Measurements from ENCODE around the gene MBP. TPM values are rescaled to one million over a fixed set of nuclear protein-coding genes. Genes with fewer than 3 reads are reported as not detected.

MBP gene
- total RNA-seq, 1 experiment from 2014 or later = not detected

- BruUV-seq (replicated peaks) = no TSS peak
- H3K36me3 ChIP-seq (ENCODE audit: insufficient read depth, low read length, poor library complexity, severe bottlenecking) = no peaks in the 10 kb centered on the region
- intact Hi-C loops (cut with micrococcal nuclease; ENCODE audit: unreplicated experiment) = no loop called here
- CTCF ChIA-PET = no interaction called here
- peaks cover 57% of the 10 kb centered on the region for H3K27me3 ChIP-seq (replicated peaks; ENCODE audit: insufficient read depth, low read depth, low read length, poor library complexity)
- POLR2A ChIA-PET (ENCODE audit: low non-redundant PET) = no interaction called here
- no peak for DNase-seq (ENCODE audit: low spot score)
- H3K27ac ChIP-seq (ENCODE audit: low read depth, low read length, poor library complexity, severe bottlenecking) = no peak overlapping the region
- TF ChIP-seq CTCF (conservative IDR thresholded peaks at IDR 0.05; ENCODE audit: low read depth, low read length) (no peak), EZH2 (IDR thresholded peaks at IDR 0.05; ENCODE audit: borderline replicate concordance, low read depth, low read length, poor library complexity, severe bottlenecking) (no peak)
- no peaks in the 10 kb centered on the region for H3K9me3 ChIP-seq (ENCODE audit: low read depth, low read length, poor library complexity, severe bottlenecking)
- H3K4me3 ChIP-seq (ENCODE audit: low read depth, low read length, poor library complexity, severe bottlenecking) = no peak overlapping the region
- H3K4me1 ChIP-seq (ENCODE audit: insufficient read depth, low read length, poor library complexity, severe bottlenecking) = peaks cover 4% of the 10 kb centered on the region
Measured at GRCh38 chr18:77133835-77134496, 1.4 kb upstream of the MBP start.

GRCh38 chr18:77133051-77133834 is 660 bp upstream of the MBP start:
- CTCF ChIA-PET = no interaction called here
- Histone ChIP-seq H3K9me3 (ENCODE audit: low read depth, low read length, poor library complexity, severe bottlenecking) (no peaks in the 10 kb centered on the region), H3K27ac (ENCODE audit: low read depth, low read length, poor library complexity, severe bottlenecking) (no peak overlapping the region), H3K27me3 (replicated peaks; ENCODE audit: insufficient read depth, low read depth, low read length, poor library complexity) (peaks cover 57% of the 10 kb centered on the region), H3K4me1 (ENCODE audit: insufficient read depth, low read length, poor library complexity, severe bottlenecking) (peaks cover 4% of the 10 kb centered on the region), H3K36me3 (ENCODE audit: insufficient read depth, low read length, poor library complexity, severe bottlenecking) (no peaks in the 10 kb centered on the region), H3K4me3 (ENCODE audit: low read depth, low read length, poor library complexity, severe bottlenecking) (no peak overlapping the region)
- no peak for DNase-seq (ENCODE audit: low spot score)
- intact Hi-C loops (cut with micrococcal nuclease; ENCODE audit: unreplicated experiment) = no loop called here
- no TSS peak for BruUV-seq (replicated peaks)
- POLR2A ChIA-PET (ENCODE audit: low non-redundant PET) = no interaction called here
- TF ChIP-seq EZH2 (IDR thresholded peaks at IDR 0.05; ENCODE audit: borderline replicate concordance, low read depth, low read length, poor library complexity, severe bottlenecking) (no peak), CTCF (conservative IDR thresholded peaks at IDR 0.05; ENCODE audit: low read depth, low read length) (no peak)

GRCh38 chr18:77131652-77132368 is 773 bp downstream of the MBP start:
- no peaks in the 10 kb centered on the region for H3K36me3 ChIP-seq (ENCODE audit: insufficient read depth, low read length, poor library complexity, severe bottlenecking)
- TF ChIP-seq EZH2 (IDR thresholded peaks at IDR 0.05; ENCODE audit: borderline replicate concordance, low read depth, low read length, poor library complexity, severe bottlenecking) (peak; percentile 57), CTCF (conservative IDR thresholded peaks at IDR 0.05; ENCODE audit: low read depth, low read length) (no peak)
- H3K4me3 ChIP-seq (ENCODE audit: low read depth, low read length, poor library complexity, severe bottlenecking) = peak overlapping the region; percentile 36
- intact Hi-C loops (cut with micrococcal nuclease; ENCODE audit: unreplicated experiment) = no loop called here
- BruUV-seq (replicated peaks) = no TSS peak
- peaks cover 62% of the 10 kb centered on the region for H3K27me3 ChIP-seq (replicated peaks; ENCODE audit: insufficient read depth, low read depth, low read length, poor library complexity)
- no peak for DNase-seq (ENCODE audit: low spot score)
- peaks cover 4% of the 10 kb centered on the region for H3K4me1 ChIP-seq (ENCODE audit: insufficient read depth, low read length, poor library complexity, severe bottlenecking)
- POLR2A ChIA-PET (ENCODE audit: low non-redundant PET) = no interaction called here
- no peak overlapping the region for H3K27ac ChIP-seq (ENCODE audit: low read depth, low read length, poor library complexity, severe bottlenecking)
- CTCF ChIA-PET = no interaction called here
- no peaks in the 10 kb centered on the region for H3K9me3 ChIP-seq (ENCODE audit: low read depth, low read length, poor library complexity, severe bottlenecking)
